ENCODE data around the gene RGP1. TPM values are rescaled to one million over a fixed set of nuclear protein-coding genes. Genes with fewer than 3 reads are reported as not detected.
A peak's percentile ranks its signal among the peaks of the same experiment; 100 is the strongest.

Gene RGP1
- total RNA-seq, 1 experiment from 2014 or later, result 33.7 TPM

DNA sequence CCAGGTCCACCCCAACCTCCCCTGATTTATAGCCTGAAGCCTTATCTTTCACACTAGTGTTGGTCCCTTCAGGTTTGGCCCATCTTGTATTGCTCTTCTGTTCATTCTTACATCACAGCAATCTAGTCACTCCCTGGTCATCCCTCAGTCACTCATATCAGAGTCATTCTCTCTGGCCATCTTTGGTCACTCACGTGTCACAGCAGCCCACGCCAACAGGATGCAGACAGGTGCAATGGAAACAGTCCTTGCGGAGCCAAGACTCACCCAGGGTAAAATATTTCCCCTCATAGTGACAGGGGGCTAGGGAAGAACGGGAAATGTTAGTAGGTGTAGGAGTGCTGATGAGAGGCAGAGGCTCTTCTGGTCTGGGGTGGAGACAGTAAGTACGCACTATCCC, 4.4 kb downstream of the RGP1 start:
- Histone ChIP-seq H3K27me3 (no peaks in the 10 kb centered on the region), H3K4me3 (no peak overlapping the region), H3K9me3 (no peaks in the 10 kb centered on the region), H3K36me3 (peaks cover 66% of the 10 kb centered on the region)
- no peak for DNase-seq

DNA sequence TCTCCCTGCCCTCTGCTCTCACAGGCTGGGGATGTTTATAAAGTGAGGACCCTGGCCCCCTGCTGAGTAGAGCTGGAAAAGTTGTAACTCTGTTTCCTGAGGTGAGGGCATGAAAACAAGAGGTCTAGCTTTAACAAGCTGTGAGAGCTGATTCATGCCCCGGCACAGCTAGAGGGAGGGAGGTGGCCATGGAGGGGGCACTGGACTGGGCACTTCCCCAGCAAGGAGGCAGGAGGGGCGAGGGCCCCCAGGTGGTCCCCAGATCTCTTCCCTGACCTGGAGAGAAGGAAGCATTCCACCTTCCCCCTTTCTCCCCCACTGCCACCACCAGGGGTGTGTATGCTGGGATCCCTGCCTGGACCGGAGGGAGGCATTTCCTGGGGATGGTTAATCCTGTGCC, 5.2 kb downstream of the RGP1 start, which contains the start of gene MSMP:
Gene MSMP, minus strand, starts transcription at position 13 of the 400 bp plus-strand sequence. CDS start 147 bp downstream, outside the sequence.
- no peak for DNase-seq
- no peaks in the 10 kb centered on the region for H3K27me3 ChIP-seq
- H3K9me3 ChIP-seq, result no peaks in the 10 kb centered on the region

GRCh38 chr9:35755071-35755470, 6.0 kb downstream of the RGP1 start:
- Histone ChIP-seq H3K36me3 (peaks cover 63% of the 10 kb centered on the region), H3K4me3 (no peak overlapping the region), H3K27me3 (no peaks in the 10 kb centered on the region), H3K9me3 (no peaks in the 10 kb centered on the region)
- DNase-seq, result no peak

More for the DNA sequence above, 5.2 kb downstream of the RGP1 start, which contains the start of gene MSMP:
- Histone ChIP-seq H3K36me3 (peaks cover 63% of the 10 kb centered on the region), H3K4me3 (no peak within 1 kb of the TSS)

DNA sequence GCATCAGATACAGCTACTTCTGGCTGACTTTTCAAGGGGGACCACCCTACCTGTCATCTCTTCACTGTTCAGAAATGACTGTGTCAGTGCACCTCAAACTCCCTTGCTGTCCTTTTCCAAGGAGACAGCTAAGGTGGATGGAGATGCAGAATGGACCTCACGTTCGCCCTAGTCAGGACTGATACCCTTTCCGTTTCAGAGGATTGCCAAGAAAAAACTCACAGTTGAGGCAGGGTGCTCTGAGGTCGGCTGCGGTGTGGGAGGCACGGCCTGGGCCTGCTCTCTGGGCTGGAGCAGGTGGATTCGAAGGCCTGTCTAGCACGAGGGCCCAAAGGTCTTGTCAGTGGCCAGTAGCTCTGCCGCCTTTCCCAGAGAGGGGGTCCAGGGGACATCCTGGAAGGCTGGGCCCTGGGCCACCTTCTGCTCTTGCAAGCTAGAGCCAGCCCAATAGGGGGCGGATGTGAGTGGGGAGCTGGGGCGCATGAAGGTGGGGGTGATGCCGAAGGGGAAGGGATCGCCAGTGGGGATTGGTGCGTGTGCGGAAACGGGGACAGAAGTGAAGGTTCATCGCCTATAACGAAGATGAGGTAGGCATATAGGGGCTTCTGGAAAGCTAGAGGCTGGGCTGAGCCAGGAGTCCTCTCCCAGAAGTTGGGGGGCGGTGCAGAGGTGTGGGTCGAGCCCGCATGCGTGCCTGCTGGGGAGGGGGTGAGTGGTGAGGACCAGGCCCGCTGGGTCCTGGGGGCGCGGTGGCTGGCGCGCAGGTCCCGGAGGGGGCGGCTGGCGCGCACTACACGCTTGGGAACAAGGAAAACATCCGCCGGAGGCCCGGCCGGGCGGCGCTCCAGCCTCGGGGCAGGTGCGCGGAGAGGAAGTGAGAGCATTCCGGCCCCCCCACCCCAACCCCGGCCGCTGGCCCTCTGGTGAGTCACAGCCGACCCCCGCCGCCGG, 7.5 kb downstream of the RGP1 start:
- H3K9me3 ChIP-seq, result no peaks in the 10 kb centered on the region
- H3K27me3 ChIP-seq, result no peaks in the 10 kb centered on the region
- peaks cover 53% of the 10 kb centered on the region for H3K36me3 ChIP-seq
- DNase-seq, result no peak
- no peak overlapping the region for H3K4me3 ChIP-seq

- Histone ChIP-seq H3K9me3 (no peaks in the 10 kb centered on the region), H3K36me3 (peaks cover 45% of the 10 kb centered on the region), H3K4me3 (no peak overlapping the region), H3K27me3 (no peaks in the 10 kb centered on the region)
- DNase-seq, result no peak
Observed at GRCh38 chr9:35757226-35757891, 8.3 kb downstream of the RGP1 start.

GRCh38 chr9:35757892-35758275, 8.8 kb downstream of the RGP1 start:
- no peak overlapping the region for H3K4me3 ChIP-seq
- H3K27me3 ChIP-seq, result no peaks in the 10 kb centered on the region
- no peak for DNase-seq
- H3K36me3 ChIP-seq, result peaks cover 40% of the 10 kb centered on the region
- H3K9me3 ChIP-seq, result no peaks in the 10 kb centered on the region

- Histone ChIP-seq H3K27me3 (no peaks in the 10 kb centered on the region), H3K9me3 (no peaks in the 10 kb centered on the region), H3K4me3 (no peak overlapping the region), H3K36me3 (peaks cover 33% of the 10 kb centered on the region)
- no peak for DNase-seq
Observed at GRCh38 chr9:35758475-35759050, 9.5 kb downstream of the RGP1 start.

DNA sequence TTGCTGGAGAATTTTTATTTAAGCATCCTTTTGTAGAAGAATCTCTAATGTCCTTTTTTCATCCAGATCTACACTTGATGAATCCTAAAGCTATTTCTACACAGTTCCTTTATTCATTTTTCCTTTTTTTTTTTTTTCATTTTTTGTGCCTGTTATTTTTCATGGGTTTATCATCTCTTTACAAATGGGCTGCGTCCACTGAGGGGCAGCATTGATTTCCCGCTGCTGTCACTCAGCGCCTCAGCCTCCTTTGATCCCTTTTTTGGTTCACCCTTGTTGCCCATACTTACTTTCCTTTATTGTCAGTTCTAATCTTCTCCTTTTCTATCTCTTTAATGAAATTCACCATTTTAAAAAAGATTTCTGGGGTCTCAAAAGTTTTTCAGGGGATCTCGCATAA, 10.7 kb downstream of the RGP1 start:
- Histone ChIP-seq H3K27me3 (no peaks in the 10 kb centered on the region), H3K4me3 (no peak overlapping the region), H3K36me3 (peaks cover 21% of the 10 kb centered on the region), H3K9me3 (no peaks in the 10 kb centered on the region)
- DNase-seq, result no peak

DNA sequence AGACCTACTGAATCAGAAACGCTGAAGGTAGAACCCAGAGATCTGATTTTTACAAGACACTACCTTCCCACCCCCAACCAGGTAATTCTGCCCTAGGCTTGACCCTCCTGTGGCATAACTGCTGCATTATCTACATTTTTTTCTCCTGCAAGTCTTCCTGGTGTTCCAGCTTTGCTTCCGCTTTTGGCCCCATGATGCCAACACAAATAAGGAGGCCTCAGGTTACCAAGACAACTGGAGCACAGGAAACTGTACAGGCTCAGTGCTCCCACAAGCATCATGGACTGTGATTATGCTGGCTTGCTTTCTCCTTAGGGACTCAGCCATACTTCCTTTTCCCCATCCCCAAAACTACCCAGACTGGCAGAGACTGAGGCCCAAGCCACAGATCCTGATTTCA, 11.6 kb downstream of the RGP1 start:
- Histone ChIP-seq H3K9me3 (no peaks in the 10 kb centered on the region), H3K27me3 (no peaks in the 10 kb centered on the region), H3K4me3 (no peak overlapping the region), H3K36me3 (peaks cover 16% of the 10 kb centered on the region)
- no peak for DNase-seq

- Histone ChIP-seq H3K4me3 (no peak overlapping the region), H3K36me3 (peaks cover 5% of the 10 kb centered on the region; the same call in 1 of the 2 replicates), H3K9me3 (no peaks in the 10 kb centered on the region), H3K27me3 (no peaks in the 10 kb centered on the region)
- DNase-seq, result no peak
Observed at GRCh38 chr9:35763181-35763580, 14.1 kb downstream of the RGP1 start.

GRCh38 chr9:35763803-35764202, 14.7 kb downstream of the RGP1 start:
- no peak for DNase-seq
- peaks cover 5% of the 10 kb centered on the region; the same call in 1 of the 2 replicates for H3K36me3 ChIP-seq
- no peaks in the 10 kb centered on the region for H3K9me3 ChIP-seq
- H3K27me3 ChIP-seq, result no peaks in the 10 kb centered on the region
- no peak overlapping the region for H3K4me3 ChIP-seq

DNA sequence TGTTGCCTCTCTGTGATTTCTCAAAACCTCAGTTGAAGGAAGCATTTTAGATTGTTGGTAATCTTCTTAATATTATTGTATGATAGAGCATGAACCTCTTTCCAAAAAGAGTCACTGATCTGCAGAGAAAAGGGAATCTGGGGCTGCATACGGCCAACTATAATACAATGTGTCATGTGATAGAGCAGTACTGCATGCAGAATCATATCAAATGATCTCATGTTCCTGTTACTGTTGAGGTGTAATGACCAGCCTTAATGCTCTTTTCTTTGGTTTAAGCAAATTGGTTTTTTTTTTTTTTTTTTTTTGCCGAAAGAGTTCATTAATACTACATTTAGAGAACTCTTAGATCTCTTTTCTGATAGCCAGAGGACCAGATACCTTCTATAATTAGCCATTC, 17.9 kb downstream of the RGP1 start:
- Histone ChIP-seq H3K27me3 (no peaks in the 10 kb centered on the region), H3K4me3 (no peak overlapping the region), H3K9me3 (no peaks in the 10 kb centered on the region), H3K36me3 (no peaks in the 10 kb centered on the region)
- DNase-seq, result no peak

- no peak overlapping the region for H3K4me3 ChIP-seq
- H3K9me3 ChIP-seq, result no peaks in the 10 kb centered on the region
- H3K36me3 ChIP-seq, result no peaks in the 10 kb centered on the region
- no peak for DNase-seq
- no peaks in the 10 kb centered on the region for H3K27me3 ChIP-seq
Observed at GRCh38 chr9:35767458-35767857, 18.4 kb downstream of the RGP1 start.

GRCh38 chr9:35769763-35770162, 20.7 kb downstream of the RGP1 start:
- Histone ChIP-seq H3K27me3 (no peaks in the 10 kb centered on the region), H3K4me3 (no peak overlapping the region), H3K36me3 (no peaks in the 10 kb centered on the region), H3K9me3 (no peaks in the 10 kb centered on the region)
- no peak for DNase-seq

DNA sequence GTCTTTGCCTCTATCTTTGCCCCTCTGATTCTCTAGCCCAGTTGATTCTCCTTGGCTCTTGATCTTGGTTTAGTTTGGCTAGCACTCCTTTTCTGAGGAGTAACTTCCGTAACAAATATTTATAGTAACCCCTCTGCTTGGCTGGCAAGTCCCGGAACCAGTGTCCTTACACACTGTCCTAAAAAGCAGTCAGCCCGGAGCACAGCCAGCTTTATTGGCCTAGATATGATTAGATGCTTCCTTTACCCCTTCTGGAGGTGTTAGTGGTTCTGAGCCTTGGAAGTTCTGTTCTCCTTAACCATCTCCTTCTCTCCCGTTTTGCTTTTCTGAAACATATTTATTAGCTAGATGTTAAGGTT, 22.0 kb downstream of the RGP1 start:
- DNase-seq, result peak; percentile 60
- Histone ChIP-seq H3K27me3 (no peaks in the 10 kb centered on the region), H3K9me3 (no peaks in the 10 kb centered on the region), H3K36me3 (no peaks in the 10 kb centered on the region), H3K4me3 (no peak overlapping the region)

GRCh38 chr9:35771534-35771933, 22.4 kb downstream of the RGP1 start:
- H3K9me3 ChIP-seq, result no peaks in the 10 kb centered on the region
- no peak overlapping the region for H3K4me3 ChIP-seq
- H3K27me3 ChIP-seq, result no peaks in the 10 kb centered on the region
- no peaks in the 10 kb centered on the region for H3K36me3 ChIP-seq
- no peak for DNase-seq

DNA sequence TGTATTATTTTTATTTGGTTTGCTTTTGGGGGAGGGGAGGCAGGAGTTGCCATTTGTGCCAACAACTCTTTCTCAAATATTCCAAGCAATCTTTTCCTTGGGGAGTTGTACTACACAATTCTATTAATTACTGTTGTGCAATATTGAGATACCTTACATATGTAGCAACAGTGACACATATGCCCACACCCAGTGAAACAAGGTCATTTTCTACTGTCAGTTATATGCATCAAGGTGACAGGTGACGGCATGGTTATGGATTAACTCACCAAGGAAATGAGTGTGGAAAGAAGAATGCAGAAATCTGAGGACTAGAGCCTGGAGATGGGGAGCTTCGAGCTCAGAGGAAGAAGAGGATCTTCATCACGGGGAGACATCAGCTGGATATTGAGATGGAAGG, 22.9 kb downstream of the RGP1 start:
- Histone ChIP-seq H3K27me3 (no peaks in the 10 kb centered on the region), H3K9me3 (no peaks in the 10 kb centered on the region), H3K36me3 (no peaks in the 10 kb centered on the region), H3K4me3 (no peak overlapping the region)
- no peak for DNase-seq

Measured in MG63 (cell line).